ENCODE data around the gene GAS2L2.
"Not testable (repeated sequence)": the region's sequence is repeated elsewhere in the genome, so short reads cannot be mapped to it uniquely, and the experiment has no call there.

GAS2L2 gene

GRCh38 chr17:35726127-35726952 is 26.7 kb downstream of the GAS2L2 start:
- no peak for DNase-seq

GRCh38 chr17:35725802-35726126 is 27.3 kb downstream of the GAS2L2 start:
- DNase-seq: no peak

- no peak for DNase-seq
Observed at GRCh38 chr17:35725058-35725457, 28.0 kb downstream of the GAS2L2 start.

- DNase-seq: no peak
Observed at GRCh38 chr17:35723735-35724134, 29.3 kb downstream of the GAS2L2 start.

- DNase-seq: no peak
Observed at GRCh38 chr17:35717475-35717874, 35.6 kb downstream of the GAS2L2 start.

GRCh38 chr17:35716897-35717465 is 36.1 kb downstream of the GAS2L2 start:
- DNase-seq: no peak

- no peak for DNase-seq
Observed at GRCh38 chr17:35716173-35716572, 36.9 kb downstream of the GAS2L2 start.

- DNase-seq: no peak
Observed at GRCh38 chr17:35715416-35715815, 37.6 kb downstream of the GAS2L2 start.

GRCh38 chr17:35714988-35715387 is 38.1 kb downstream of the GAS2L2 start:
- no peak for DNase-seq

GRCh38 chr17:35713069-35713728 is 39.8 kb downstream of the GAS2L2 start:
- peak; percentile 48 for DNase-seq

GRCh38 chr17:35710950-35711349 is 42.1 kb downstream of the GAS2L2 start:
- DNase-seq: no peak

GRCh38 chr17:35709874-35710273 is 43.2 kb downstream of the GAS2L2 start:
- DNase-seq: no peak

GRCh38 chr17:35708951-35709350 is 44.1 kb downstream of the GAS2L2 start:
- DNase-seq: no peak

- DNase-seq: no peak
Observed at GRCh38 chr17:35708149-35708548, 44.9 kb downstream of the GAS2L2 start.

GRCh38 chr17:35705705-35706104 is 47.3 kb downstream of the GAS2L2 start:
- DNase-seq: no peak

GRCh38 chr17:35705230-35705629 is 47.8 kb downstream of the GAS2L2 start:
- no peak for DNase-seq

- not testable (repeated sequence) for DNase-seq
Observed at GRCh38 chr17:35703308-35703707, 49.7 kb downstream of the GAS2L2 start.

GRCh38 chr17:35701491-35701890 is 51.5 kb downstream of the GAS2L2 start:
- DNase-seq: no peak

- no peak for DNase-seq
Observed at GRCh38 chr17:35700150-35700549, 52.9 kb downstream of the GAS2L2 start.

GRCh38 chr17:35698800-35699199 is 54.2 kb downstream of the GAS2L2 start:
- DNase-seq: no peak

GRCh38 chr17:35695613-35696012 is 57.4 kb downstream of the GAS2L2 start:
- DNase-seq: no peak

- no peak for DNase-seq
Observed at GRCh38 chr17:35694906-35695305, 58.1 kb downstream of the GAS2L2 start.
